GM12874 (cell line): ENCODE measurements around the gene CPED1.

ENCODE experiments used
- TF ChIP-seq, protein P1 (sequence below): IDR thresholded peaks from 2 replicates; pipeline ENCODE4 v1.5.1; 2011; ENCODE audit warnings: low read depth, mild to moderate bottlenecking, control low read depth, low read length, moderate library complexity; ENCODE audit not compliant: insufficient read depth

The CPED1 gene

GRCh38 chr7:121126201-121126600, 137.7 kb downstream of the CPED1 start:
- TF ChIP-seq, protein P1, sequence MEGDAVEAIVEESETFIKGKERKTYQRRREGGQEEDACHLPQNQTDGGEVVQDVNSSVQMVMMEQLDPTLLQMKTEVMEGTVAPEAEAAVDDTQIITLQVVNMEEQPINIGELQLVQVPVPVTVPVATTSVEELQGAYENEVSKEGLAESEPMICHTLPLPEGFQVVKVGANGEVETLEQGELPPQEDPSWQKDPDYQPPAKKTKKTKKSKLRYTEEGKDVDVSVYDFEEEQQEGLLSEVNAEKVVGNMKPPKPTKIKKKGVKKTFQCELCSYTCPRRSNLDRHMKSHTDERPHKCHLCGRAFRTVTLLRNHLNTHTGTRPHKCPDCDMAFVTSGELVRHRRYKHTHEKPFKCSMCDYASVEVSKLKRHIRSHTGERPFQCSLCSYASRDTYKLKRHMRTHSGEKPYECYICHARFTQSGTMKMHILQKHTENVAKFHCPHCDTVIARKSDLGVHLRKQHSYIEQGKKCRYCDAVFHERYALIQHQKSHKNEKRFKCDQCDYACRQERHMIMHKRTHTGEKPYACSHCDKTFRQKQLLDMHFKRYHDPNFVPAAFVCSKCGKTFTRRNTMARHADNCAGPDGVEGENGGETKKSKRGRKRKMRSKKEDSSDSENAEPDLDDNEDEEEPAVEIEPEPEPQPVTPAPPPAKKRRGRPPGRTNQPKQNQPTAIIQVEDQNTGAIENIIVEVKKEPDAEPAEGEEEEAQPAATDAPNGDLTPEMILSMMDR = no peak

GRCh38 chr7:121126801-121127534, 138.5 kb downstream of the CPED1 start:
- TF ChIP-seq, protein P1 = no peak

- TF ChIP-seq, protein P1 = no peak
Observed at GRCh38 chr7:121132940-121133339, 144.4 kb downstream of the CPED1 start.

DNA sequence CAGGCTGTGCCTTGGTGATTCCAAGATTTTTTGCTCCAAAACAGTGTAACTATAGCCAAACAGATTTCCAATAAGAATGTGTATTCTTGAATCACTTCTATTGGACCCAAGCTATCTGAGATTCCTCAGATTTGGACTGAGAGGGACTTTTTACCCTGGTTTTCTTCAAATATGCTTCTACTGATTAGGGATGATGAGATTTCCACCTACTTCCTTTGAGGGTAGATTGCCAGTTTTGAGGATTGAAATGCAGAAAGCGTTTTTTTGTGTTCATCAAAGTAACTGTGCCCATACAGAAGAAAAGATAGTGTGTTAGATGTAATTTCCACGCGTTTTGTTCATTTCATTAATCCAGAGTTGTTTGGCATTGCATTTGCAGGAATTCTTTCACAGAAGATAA, 144.9 kb downstream of the CPED1 start:
- TF ChIP-seq, protein P1 = no peak

- TF ChIP-seq, protein P1 = no peak
Observed at GRCh38 chr7:121137580-121137979, 149.1 kb downstream of the CPED1 start.

DNA sequence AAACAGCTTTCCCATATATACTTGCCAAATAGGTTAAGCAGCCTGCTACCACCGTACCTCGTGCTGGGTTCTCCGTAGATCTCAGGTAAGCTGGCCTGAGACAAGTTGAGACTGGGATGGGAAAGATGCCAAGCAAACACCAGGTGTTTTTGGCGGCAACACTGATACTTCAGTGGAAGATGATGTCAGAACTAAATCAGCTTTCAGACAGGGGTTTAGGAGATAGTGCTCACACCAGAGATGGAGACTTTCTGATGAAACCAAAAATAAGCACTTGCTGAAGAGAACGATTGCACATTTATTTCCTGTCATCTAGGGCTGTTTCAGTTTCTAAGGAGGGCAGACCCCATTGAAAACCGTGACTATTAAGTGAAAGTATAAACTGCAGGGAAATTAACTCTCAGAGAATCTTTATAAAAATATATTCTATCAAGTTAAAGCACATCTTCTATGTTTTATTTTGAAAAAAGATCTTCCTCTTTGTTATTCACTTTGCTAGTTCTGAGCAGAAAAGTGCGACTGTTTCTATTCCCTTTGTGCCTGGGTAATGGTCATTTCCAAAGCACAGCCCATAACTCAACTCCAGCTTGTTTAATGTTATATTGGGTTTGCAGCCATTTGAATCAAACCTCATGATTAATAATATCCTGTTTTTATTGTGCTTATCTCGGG, 149.9 kb downstream of the CPED1 start:
- TF ChIP-seq, protein P1 = no peak

- TF ChIP-seq, protein P1 = no peak
Observed at GRCh38 chr7:121139427-121139826, 150.9 kb downstream of the CPED1 start.
